CD4-positive, alpha-beta T cell treated with Interleukin-21 for 1 hour (primary cell): Measurements from ENCODE around the gene CYB561D2.

Experiments used
- DNase-seq: peaks from one replicate; pipeline ENCODE4 v3.0.0-alpha.2; 2020

The CYB561D2 gene

GRCh38 chr3:50369012-50369670, 18.5 kb downstream of the CYB561D2 start:
- no peak for DNase-seq

- DNase-seq = no peak
These were observed 19.9 kb downstream of the CYB561D2 start for GRCh38 chr3:50370594-50370993.

DNA sequence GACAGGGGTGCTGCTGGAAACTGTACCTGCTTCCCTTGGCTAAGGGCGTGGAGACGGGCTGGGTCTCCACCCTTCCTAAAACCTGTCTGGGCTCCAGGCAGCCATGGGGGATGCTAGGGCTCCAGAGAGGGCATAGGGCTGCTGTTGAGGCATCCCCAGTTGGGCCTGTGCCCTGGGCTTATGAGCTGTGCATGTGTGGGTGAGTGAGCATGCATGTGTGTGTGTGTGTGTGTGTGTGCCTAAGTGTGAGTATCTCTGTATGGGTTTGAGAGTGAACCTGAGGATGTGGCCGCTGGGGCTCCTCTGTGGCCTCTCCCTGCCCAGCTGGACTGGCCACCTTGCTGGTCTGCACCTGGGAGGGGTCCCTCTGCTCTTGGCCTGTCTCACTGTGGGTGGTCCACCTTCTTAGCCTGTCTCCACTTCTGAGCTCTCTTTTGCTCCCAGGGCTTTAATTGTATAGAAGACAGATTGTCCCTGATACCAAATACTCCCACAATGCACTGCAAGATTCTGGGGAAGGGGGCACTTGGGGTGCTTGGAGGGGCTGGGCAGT, 20.5 kb downstream of the CYB561D2 start:
- no peak for DNase-seq

DNA sequence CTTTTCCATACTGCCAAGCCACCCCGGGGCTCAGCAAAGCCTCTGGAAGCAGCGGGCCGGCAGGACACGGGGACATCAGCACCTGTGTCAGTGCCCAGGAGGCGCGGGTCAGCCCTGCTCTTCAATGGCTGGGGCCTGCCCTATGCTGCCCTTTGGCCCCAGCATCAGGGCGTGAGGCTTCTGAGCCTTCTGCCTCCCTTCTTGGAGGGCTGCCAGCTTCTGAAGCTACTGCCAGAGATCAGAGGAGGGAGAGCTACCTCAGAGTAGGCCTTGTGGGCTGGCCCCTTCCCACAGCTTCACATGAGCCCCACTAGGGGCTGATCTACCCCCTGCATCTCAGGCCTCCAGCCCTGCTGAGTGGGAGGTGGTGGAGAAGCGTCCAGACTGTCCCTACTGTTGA, 21.7 kb downstream of the CYB561D2 start:
- DNase-seq = no peak

DNA sequence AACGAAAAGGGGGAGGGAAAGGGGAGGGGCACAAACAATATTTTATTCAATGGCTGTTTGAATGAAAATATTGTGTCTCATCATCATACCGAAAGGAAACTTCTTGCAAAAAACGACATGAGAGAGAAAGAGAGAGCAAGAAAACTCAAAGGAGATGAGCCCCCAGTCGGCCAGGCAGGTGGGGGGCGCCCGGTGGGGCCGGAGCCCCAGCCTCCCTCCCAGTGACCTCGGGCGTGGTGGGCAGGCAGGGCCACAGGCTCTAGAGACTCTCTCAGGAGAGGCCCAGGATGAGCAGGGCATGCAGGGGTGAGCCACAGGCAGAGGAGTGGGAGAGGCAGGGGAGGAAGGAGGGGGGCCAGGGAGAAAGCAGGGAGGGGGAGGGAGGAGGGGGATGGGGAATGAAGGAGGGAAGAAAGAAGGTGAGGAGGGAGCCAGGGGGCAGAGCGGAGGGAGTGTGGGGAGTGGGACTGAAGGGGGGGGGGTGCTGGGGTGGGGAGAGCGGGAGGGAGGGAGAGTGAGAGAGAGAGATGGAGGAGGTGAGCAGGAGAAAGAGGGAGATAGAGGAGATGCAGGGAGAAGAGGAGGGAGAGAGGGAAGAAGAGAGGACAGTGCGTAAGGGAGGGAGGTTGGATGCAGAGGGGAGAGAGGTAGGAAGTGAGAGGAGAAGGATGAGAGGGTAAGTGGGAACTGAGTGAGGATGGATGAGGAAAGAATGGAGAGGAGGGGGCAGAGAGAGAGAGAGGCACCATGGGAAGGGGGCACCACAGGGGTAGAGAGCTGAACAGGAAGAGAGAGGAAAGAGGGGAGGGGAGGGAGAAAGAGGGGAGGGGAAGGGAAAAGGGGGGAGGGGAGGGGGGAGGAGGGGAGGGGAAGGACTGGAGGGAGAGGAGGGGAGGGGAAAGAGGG, 22.7 kb downstream of the CYB561D2 start:
- no peak for DNase-seq

- no peak for DNase-seq
These were observed 23.9 kb downstream of the CYB561D2 start for GRCh38 chr3:50374363-50375257.

GRCh38 chr3:50375258-50375931, 24.7 kb downstream of the CYB561D2 start:
- no peak for DNase-seq

GRCh38 chr3:50378024-50378423, 27.4 kb downstream of the CYB561D2 start:
- DNase-seq = no peak

DNA sequence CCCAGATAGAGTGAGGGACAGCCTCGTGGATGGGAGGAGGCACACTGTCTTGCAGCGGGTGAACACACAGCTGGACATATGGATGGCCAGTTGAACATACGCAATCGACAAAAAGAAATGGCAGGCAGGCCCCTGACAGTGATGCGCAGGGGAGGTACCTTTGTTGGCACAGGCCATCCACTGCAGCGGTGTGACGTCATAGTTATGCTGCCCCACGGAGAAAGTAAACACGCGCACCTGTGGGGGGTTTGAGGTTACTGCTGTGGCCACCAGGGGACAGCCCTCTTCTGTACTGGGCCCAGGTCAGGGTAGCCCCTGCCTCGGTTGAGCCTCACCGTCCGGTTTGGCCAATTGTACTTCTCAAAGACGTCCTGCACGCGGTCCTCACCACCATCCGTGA, 28.1 kb downstream of the CYB561D2 start:
- DNase-seq = no peak

- DNase-seq = no peak
These were observed 29.9 kb downstream of the CYB561D2 start for GRCh38 chr3:50380405-50381085.

DNA sequence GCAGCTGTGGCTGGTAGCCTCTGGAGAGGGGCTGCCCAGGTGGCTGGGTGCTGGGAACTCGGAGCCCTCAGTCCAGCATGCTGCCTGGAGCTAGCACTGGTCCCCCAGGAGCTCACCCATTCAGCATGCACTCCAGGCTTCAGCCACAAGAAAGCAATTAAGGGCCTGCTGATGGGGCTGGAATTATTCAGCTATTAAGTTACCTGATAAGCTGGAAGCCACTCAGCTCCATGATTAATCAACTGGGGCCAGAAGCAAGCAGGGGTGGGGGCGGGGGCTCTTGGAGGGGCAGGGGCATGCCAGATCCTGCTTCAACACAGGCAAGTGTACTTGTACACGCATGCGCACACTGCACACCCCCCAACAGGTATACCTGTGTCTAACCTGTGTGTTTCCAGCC, 30.7 kb downstream of the CYB561D2 start:
- no peak for DNase-seq

GRCh38 chr3:50382722-50383121, 32.1 kb downstream of the CYB561D2 start:
- no peak for DNase-seq

DNA sequence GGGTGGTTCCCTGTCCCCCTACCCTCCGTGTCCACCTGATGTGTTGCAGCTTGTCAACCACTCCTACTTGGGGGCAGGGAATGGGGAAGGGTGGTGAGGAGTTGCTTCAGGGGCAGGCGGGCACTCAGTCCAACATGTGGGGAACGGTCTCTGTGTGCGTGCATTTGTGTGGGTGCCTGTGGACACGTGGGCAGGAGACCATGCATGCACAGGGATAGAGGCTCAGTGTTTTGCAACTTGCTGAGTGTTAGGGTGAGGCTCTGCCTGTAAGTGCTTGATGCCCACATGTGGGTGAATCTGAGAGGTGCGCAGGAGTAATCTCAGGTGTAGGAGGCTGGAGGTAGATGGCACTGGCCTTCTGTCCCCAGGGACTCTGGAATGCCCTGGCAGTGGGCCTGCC, 33.1 kb downstream of the CYB561D2 start:
- DNase-seq = no peak

DNA sequence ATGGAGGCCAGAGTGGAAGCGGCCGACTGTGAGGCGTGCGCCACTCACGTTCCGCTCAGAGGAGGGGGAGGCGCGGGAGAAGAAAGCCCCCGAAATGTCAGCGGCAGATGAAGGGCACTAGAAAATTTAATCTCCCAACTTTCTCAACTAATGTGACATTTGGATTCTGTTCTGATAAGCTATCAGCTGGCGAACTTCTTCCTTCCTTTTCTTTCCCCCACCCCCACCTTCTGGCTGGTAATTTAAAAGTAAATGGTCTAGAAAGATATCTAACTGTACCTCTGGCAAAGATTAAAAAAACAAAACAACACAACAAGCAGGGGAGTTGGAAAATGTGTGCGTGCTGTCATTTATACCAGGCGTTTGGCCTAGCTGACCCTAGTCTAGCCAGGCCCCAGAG, 35.1 kb downstream of the CYB561D2 start:
- no peak for DNase-seq

GRCh38 chr3:50388016-50388719, 37.5 kb downstream of the CYB561D2 start:
- no peak for DNase-seq

GRCh38 chr3:50388720-50389413, 38.2 kb downstream of the CYB561D2 start:
- no peak for DNase-seq

DNA sequence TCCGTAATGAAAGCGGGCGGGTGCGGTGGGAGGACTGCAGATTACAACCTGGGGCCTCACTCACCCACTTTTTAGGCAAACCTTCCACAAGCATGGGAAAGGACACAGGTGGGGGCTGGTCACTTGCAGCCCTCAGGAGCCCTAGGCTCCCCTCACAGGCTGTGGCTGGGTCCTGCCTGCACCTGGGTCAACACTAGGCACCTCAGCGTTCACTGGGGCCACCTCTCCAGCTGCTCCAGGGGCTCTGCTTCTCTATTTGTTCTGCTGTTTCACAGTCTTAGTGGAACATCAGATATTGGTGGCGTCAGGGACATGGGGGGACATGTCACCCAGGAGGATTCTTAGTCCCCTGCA, 38.7 kb downstream of the CYB561D2 start:
- DNase-seq = no peak

DNA sequence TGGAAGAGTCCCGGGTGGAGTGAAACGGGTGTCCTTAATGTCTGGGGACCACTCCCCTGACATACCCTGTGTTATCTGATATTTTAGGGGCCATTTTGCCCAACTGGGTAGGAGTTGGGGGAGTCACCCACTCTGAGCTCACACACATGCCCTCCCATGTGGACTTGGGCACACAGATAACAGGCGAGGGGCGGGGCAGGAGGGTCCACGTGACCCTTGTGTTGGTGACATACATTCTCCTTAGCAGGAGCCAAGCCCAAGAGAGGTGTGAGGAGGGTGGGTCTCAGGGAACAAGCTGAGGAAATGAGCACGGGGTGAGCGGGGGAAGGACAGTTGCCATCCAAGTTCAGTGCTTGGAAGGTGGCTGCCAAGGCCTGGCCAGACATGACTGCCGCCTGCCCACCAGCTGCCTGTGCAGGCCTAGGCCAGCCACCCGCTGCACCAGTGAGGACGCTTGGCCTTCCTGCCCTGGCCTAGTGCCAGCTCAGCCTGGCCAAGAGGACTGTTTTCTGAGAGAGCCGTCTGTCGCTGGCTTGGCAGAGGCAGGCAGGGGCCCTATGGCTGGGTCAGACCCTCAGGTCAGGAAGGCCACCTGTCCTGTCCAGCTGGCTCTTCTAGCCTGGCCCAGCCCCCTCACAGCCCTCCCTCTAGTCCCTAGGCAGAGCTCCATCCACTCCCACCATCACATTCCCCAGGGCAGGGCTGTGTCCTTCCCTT, 40.0 kb downstream of the CYB561D2 start:
- no peak for DNase-seq

- no peak for DNase-seq
These were observed 41.5 kb downstream of the CYB561D2 start for GRCh38 chr3:50392101-50392715.
